GM21619 (cell line): ENCODE measurements around the gene P2RY11.

ENCODE experiments used
- ATAC-seq: cut with Tn5 transposase; IDR thresholded peaks from one replicate; pipeline ENCODE4 v1.9.1; 2021; ENCODE audit not compliant: unreplicated experiment

Gene P2RY11

GRCh38 chr19:10092648-10093294 lies 18.7 kb upstream of the P2RY11 start:
- no peak for ATAC-seq

DNA sequence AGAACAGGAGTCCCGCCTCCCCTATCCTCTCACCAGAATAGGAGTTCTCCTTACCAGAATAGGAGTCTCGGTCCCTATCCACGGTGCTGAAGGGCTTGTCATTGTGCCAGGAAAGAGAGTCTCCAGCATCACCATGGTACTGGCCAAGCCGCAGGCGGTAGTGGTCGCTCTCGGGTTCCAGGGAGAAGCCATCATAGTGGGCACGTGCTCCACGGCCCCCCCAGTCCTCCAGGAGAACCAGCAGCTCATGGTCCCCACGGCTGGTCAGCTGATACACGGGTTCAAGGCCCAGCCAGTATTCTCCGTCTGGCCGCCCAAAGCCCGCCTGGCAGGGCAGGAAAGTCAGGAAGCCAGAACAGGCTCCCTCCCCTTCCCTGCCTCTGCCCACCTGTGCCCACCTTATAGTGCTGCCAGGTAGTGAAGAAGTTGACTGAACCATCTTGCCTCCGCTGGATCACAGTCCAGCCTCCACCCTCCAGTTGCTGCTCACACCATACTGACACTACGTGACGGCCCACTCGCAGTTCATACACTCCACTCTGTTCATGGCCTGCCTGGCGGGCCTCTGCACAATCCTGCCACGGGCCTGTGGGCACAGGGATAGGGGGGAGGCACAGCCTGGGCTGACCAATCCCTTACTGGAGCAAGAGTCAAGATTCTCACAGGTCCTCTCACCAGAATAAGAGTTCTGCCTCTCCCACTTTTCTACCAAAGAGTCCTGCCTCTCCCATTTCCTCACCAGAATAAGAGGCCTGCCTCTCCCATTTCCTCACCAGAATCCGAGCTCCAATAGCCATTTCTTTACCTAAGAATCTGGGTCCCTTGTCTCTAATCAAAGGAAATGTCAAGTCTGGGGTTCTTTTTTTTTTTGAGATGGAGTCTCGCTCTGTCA lies 18.0 kb upstream of the P2RY11 start:
- no peak for ATAC-seq

GRCh38 chr19:10095622-10095947 lies 15.9 kb upstream of the P2RY11 start:
- no peak for ATAC-seq

DNA sequence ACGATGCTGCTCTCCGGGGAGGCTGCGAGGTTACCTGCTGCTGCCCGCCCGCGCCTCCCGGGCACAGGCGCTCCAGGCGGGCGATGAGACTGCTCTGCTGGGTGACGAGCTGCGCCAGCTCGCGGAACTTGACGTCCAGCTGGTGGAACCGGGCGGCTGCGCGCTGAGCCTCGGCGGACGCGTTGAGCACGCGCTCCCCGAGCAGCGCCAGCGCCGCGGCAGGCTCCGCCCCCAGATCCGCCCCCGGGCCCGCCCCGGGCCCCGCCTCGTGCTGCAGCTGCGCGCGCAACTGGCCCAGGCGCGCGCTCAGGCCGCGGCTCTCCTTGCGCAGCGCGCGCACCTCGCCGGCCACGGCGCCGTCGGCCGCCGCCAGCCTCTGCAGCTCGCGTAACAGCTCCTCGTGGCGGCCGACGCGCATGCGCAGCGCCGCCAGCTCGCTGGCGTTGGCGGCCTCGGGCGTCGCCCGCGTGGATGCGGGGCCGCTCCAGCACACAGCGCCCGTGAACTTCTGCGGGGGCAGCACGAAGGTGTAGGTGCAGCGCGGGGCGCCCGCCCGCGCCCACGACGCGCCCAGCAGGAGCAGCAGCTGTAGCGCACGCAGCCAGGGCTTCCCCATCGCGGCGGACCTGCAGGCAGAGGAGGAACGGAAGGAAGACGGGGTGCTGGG lies 15.4 kb upstream of the P2RY11 start:
- peak; percentile 68 for ATAC-seq

GRCh38 chr19:10096615-10096963 lies 14.9 kb upstream of the P2RY11 start:
- no peak for ATAC-seq

GRCh38 chr19:10100163-10100785 lies 11.2 kb upstream of the P2RY11 start:
- ATAC-seq, result no peak

- ATAC-seq, result peak; percentile 27
These were observed 8.7 kb upstream of the P2RY11 start for GRCh38 chr19:10102787-10103236.

DNA sequence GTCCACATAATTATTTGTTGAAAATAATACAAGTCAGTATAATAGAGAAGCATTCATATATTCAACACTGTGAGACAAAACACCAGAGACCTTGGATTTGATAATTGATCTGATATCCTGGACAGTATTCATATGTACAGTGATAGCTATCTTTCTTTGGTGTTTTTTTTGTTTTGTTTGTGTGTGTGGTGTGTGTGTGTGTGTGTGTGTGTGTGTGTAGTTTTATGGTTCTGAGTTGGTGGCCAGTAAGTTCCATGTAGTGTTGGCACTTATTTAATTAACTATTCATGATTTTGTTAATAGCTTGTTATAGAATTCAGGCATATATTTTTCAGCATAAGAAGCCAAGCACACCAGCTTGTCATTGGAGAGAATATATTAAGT lies 7.4 kb upstream of the P2RY11 start:
- no peak for ATAC-seq

- ATAC-seq, result peak; percentile 37
These were observed 6.6 kb upstream of the P2RY11 start for GRCh38 chr19:10104665-10105508.

DNA sequence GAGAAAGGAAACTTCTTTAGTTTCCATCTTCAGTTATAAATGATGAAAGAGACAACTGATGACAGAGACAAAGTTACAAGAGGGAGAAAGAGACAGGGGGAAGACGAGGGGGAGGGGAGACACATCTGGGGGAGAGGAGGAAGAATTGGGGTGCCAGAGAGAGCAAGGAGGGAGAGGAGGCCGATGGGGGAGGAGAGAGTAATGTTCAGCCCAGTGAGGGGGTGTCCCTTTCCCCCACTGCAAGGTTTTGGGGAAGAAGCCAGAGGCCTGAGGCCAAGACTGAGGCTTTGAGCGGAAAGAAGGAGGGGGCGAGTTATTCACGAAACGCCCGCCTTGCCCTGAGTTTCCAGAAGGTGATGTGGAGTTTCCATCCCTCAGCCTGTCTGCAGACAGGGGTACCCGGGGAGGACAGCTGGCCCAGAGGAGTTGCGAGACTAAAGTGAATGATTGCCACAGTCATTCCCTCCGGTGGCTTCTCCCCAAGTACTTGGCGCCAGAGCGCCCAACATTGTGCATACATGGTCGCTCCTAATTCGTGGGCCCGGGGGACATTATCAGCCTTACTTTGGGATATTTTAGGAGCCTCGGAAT lies 5.9 kb upstream of the P2RY11 start:
- ATAC-seq, result peak; percentile 16

GRCh38 chr19:10106100-10106936 lies 5.2 kb upstream of the P2RY11 start, which contains the start of gene PPAN:
Gene PPAN (plus strand): TSS chr19:10106362. CDS start chr19:10106395, 33 bp downstream.
- peak; percentile 50 for ATAC-seq

DNA sequence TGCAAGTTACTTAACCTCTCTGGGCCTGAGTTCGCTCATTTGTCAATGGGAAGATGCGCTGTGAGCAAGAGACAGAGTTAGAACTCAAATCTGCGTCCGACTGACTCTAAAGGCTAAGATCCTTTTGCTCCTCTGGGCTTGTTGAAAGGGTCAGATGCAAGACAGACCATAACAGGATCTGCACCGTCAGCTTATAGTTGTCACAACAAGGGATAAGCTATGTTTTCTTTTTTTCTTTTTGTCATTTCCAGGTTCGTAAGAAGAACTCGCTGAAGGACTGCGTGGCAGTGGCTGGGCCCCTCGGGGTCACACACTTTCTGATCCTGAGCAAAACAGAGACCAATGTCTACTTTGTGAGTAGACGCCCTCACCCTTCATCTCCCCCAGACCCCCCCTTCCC lies 4.2 kb upstream of the P2RY11 start:
- ATAC-seq, result no peak

- ATAC-seq, result no peak
These were observed 3.6 kb upstream of the P2RY11 start for GRCh38 chr19:10107817-10108367.

GRCh38 chr19:10109528-10109927 lies 2.0 kb upstream of the P2RY11 start:
- no peak for ATAC-seq

GRCh38 chr19:10110076-10110971 lies 1.2 kb upstream of the P2RY11 start:
- no peak for ATAC-seq

GRCh38 chr19:10110972-10111317 lies 548 bp upstream of the P2RY11 start:
- ATAC-seq, result no peak

- no peak for ATAC-seq
These were observed 706 bp downstream of the P2RY11 start for GRCh38 chr19:10112037-10112761.
